GM04503 (cell line): ENCODE measurements around the gene SRRM5.
"Not testable (repeated sequence)": the region's sequence is repeated elsewhere in the genome, so short reads cannot be mapped to it uniquely, and the experiment has no call there.

Experiments
- DNase-seq: peaks from one replicate; pipeline ENCODE4 v3.0.0-alpha.2; 2012; ENCODE audit warnings: low read depth

The SRRM5 gene

GRCh38 chr19:43639519-43640423, 27.9 kb downstream of the SRRM5 start, which contains the start of gene CADM4:
TSS of gene CADM4 (minus strand) at chr19:43639850. CDS start at chr19:43639790, 60 bp downstream.
- DNase-seq, result no peak

GRCh38 chr19:43640424-43640757, 28.5 kb downstream of the SRRM5 start:
- no peak for DNase-seq

- no peak for DNase-seq
Observed at GRCh38 chr19:43641333-43641732, 29.4 kb downstream of the SRRM5 start.

GRCh38 chr19:43642531-43642930, 30.6 kb downstream of the SRRM5 start:
- DNase-seq, result no peak

GRCh38 chr19:43643326-43643725, 31.4 kb downstream of the SRRM5 start:
- DNase-seq, result no peak

GRCh38 chr19:43644181-43644580, 32.3 kb downstream of the SRRM5 start:
- no peak for DNase-seq

- no peak for DNase-seq
Observed at GRCh38 chr19:43648633-43649032, 36.7 kb downstream of the SRRM5 start.

GRCh38 chr19:43649514-43649913, 37.6 kb downstream of the SRRM5 start:
- DNase-seq, result no peak

GRCh38 chr19:43650276-43650675, 38.4 kb downstream of the SRRM5 start:
- not testable (repeated sequence) for DNase-seq

GRCh38 chr19:43651758-43652545, 40.1 kb downstream of the SRRM5 start:
- DNase-seq, result no peak

- DNase-seq, result no peak
Observed at GRCh38 chr19:43652546-43652874, 40.6 kb downstream of the SRRM5 start.

GRCh38 chr19:43656436-43656835, 44.5 kb downstream of the SRRM5 start:
- DNase-seq, result no peak

GRCh38 chr19:43658001-43658400, 46.1 kb downstream of the SRRM5 start:
- DNase-seq, result no peak

GRCh38 chr19:43658494-43658893, 46.6 kb downstream of the SRRM5 start:
- no peak for DNase-seq

GRCh38 chr19:43660301-43660970, 48.5 kb downstream of the SRRM5 start:
- no peak for DNase-seq

GRCh38 chr19:43660971-43661360, 49.1 kb downstream of the SRRM5 start:
- DNase-seq, result no peak

GRCh38 chr19:43662487-43662886, 50.6 kb downstream of the SRRM5 start:
- DNase-seq, result no peak

- no peak for DNase-seq
Observed at GRCh38 chr19:43664018-43664417, 52.1 kb downstream of the SRRM5 start.
